PC-3 (cell line): ENCODE data around the gene PTPRH. TPM values are rescaled to one million over a fixed set of nuclear protein-coding genes. Genes with fewer than 3 reads are reported as not detected.

ENCODE experiments used
- ATAC-seq: fragments of 200-7000 bp; cut with Tn5 transposase; 2 replicates; pipeline ENCODE4 v1.9.1; 2020; ENCODE audit warnings: mild to moderate bottlenecking, moderate library complexity
- BruUV-seq: library from RNA; stranded (reverse); fragments of 400-500 nt; replicated peaks from 2 replicates; lab custom pipeline; 2021; lab: Mats Ljungman, UMichigan
- CTCF ChIA-PET: fragments of 300-600 bp; sonication (Branson Sonifier 250); formaldehyde crosslinking; loops from one replicate; lab custom pipeline; 2022; ENCODE audit warnings: antibody characterized with exemption; lab: Charles Lee
- POLR2A ChIA-PET: fragments of 300-600 bp; sonication (Branson Sonifier 250); formaldehyde crosslinking; loops from one replicate; lab custom pipeline; 2022; ENCODE audit warnings: antibody characterized with exemption; ENCODE audit not compliant: unreplicated experiment; lab: Charles Lee
- DNase-seq: peaks from one replicate; pipeline ENCODE4 v3.0.0-alpha.2; 2015
- H2AFZ ChIP-seq: fragments of 300-600 bp; sonication (generic); 2 replicates; pipeline ENCODE4 v1.6.0; 2016; ENCODE audit warnings: antibody characterized with exemption, low read length
- H3F3A ChIP-seq: fragments of 300-600 bp; sonication (generic); one replicate; pipeline ENCODE4 v1.6.0; 2017; ENCODE audit warnings: antibody characterized with exemption, low read length, control low read depth, mild to moderate bottlenecking; ENCODE audit not compliant: unreplicated experiment
- H3K27ac ChIP-seq: fragments of 300-600 bp; sonication (generic); 2 replicates; pipeline ENCODE4 v1.5.1; 2016; ENCODE audit warnings: mild to moderate bottlenecking, low read length
- H3K27me3 ChIP-seq: fragments of 300-600 bp; sonication (generic); 2 replicates; pipeline ENCODE4 v1.6.1; 2016; ENCODE audit warnings: low read length, mixed read lengths
- H3K36me3 ChIP-seq: fragments of 300-600 bp; sonication (generic); 2 replicates; pipeline ENCODE4 v1.6.1; 2016; ENCODE audit warnings: low read depth, mixed run types, low read length, mixed read lengths
- H3K4me1 ChIP-seq: fragments of 300-600 bp; sonication (generic); 2 replicates; pipeline ENCODE4 v1.5.1; 2016; ENCODE audit warnings: low read length; ENCODE audit not compliant: insufficient read depth
- H3K4me2 ChIP-seq: fragments of 300-600 bp; sonication (generic); 2 replicates; pipeline ENCODE4 v1.6.0; 2016; ENCODE audit warnings: low read length
- H3K4me3 ChIP-seq: fragments of 300-600 bp; sonication (generic); 2 replicates; pipeline ENCODE4 v1.5.1; 2016; ENCODE audit warnings: mild to moderate bottlenecking, low read length, mixed read lengths
- H3K79me2 ChIP-seq: fragments of 300-600 bp; sonication (generic); 2 replicates; pipeline ENCODE4 v1.6.1; 2017; ENCODE audit warnings: low read length, mixed read lengths
- H3K9ac ChIP-seq: fragments of 300-600 bp; sonication (generic); 2 replicates; pipeline ENCODE4 v1.6.0; 2016; ENCODE audit warnings: mild to moderate bottlenecking, low read length
- H3K9me2 ChIP-seq: fragments of 300-600 bp; sonication (generic); replicated peaks from 2 replicates; pipeline ENCODE4 v1.6.1; 2016; ENCODE audit warnings: mixed run types, low read length, mixed read lengths
- H3K9me3 ChIP-seq: fragments of 300-600 bp; sonication (generic); 2 replicates; pipeline ENCODE4 v1.6.1; 2016; ENCODE audit warnings: low read length, mixed read lengths
- H4K20me1 ChIP-seq: fragments of 300-600 bp; sonication (generic); 2 replicates; pipeline ENCODE4 v1.6.1; 2016; ENCODE audit warnings: low read length, mixed read lengths
- CTCF ChIP-seq: fragments of 300-600 bp; sonication (generic); conservative IDR thresholded peaks from 2 replicates; pipeline ENCODE4 v1.5.1; 2017; ENCODE audit warnings: antibody characterized with exemption, low read depth, mild to moderate bottlenecking, low read length
- EZH2 ChIP-seq: fragments of 300-600 bp; sonication (generic); IDR thresholded peaks from one replicate; pipeline ENCODE4 v1.6.1; 2017; ENCODE audit warnings: antibody characterized with exemption, mild to moderate bottlenecking, low read length; ENCODE audit not compliant: unreplicated experiment
- EZH2phosphoT487 ChIP-seq: fragments of 300-600 bp; sonication (generic); IDR thresholded peaks from 2 replicates; pipeline ENCODE4 v1.6.1; 2018; ENCODE audit warnings: mild to moderate bottlenecking, antibody characterized with exemption, low read length, borderline replicate concordance
- intact Hi-C: fragments of 100-400 bp; cut with micrococcal nuclease; formaldehyde crosslinking; loops from 2 replicates; pipeline ENCODE4 v1.9.0; 2023
- total RNA-seq: library from RNA; depleted of rRNA; stranded (reverse); fragments of >200 nt; gene quantifications from 2 replicates; pipeline ENCODE4 v1.2.3, GENCODE V29; 2014

Gene PTPRH
- total RNA-seq, 1 experiment from 2014 or later = 10.9 TPM

DNA sequence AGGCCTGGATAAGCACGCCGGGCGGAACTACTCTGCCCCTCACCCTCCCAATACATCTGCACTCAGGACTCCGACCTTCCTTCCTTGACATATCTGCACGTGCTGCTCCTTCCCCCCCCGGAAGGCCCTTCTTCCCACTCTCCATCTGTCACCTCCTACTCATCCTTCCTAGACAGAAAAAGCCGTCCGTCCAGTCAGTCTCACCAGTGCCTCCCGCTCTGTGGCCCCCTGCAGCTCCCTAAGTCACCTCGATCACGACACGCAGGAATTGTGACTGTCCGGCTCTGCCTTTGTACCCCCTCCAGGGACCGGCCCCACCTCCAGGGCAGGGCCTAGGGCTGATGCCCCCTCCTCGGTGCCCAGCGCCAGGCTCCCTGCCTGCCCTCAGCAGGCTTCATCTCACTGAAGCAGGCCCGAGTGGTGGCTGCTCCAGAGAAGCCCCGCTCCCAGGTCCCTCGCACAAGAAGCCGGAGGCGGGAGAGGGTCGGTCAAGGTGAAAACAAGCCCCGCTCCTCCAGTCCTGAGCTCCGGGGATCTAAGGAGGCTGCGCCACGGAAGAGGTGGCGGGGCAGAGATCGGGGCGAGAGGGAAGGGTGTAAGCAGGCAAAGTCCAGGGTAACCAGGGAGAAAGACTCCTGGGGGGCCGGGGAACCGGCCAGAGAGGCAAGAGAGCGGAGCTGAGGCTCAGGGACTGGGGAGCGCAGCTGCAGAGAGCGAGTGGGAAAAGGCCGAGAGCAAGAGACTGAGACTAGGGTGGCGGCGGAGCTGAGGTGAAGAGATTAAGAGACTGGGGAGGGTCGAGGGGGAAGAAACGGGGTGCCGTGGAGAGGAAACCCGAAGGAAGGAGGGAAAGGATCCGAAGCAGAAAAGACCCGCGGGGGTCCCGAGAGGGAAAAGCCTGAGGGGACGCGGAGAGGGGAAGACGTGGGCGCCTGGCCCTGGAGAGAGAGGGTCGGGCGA is 48.4 kb upstream of the PTPRH start:
- POLR2A ChIA-PET = no interaction called here
- no peak overlapping the region for H2AFZ ChIP-seq
- peak overlapping the region; percentile 95 for H3K27ac ChIP-seq
- TF ChIP-seq EZH2phosphoT487 (no peak), CTCF (no peak), EZH2 (no peak)
- BruUV-seq = no TSS peak
- no peaks in the 10 kb centered on the region for H3K9me3 ChIP-seq
- CTCF ChIA-PET = interaction anchor here (0.6 kb wide), 2 partner anchors 26 to 109 kb away, joined by 3 to 7 read pairs; partner anchors contain the start of gene TNNT1
- peaks cover 51% of the 10 kb centered on the region for H3K4me1 ChIP-seq
- peak overlapping the region; percentile 92 for H3K4me2 ChIP-seq
- H4K20me1 ChIP-seq = peaks cover 43% of the 10 kb centered on the region
- peak; percentile 71 for DNase-seq
- no peaks in the 10 kb centered on the region for H3K36me3 ChIP-seq
- intact Hi-C loops = loop anchor here (5.0 kb wide), 1 partner anchor 90 kb away; the partner anchor contains the start of gene DNAAF3
- no peaks in the 10 kb centered on the region for H3K9me2 ChIP-seq
- H3K79me2 ChIP-seq = peaks cover 63% of the 10 kb centered on the region
- peaks cover 8% of the 10 kb centered on the region for H3F3A ChIP-seq
- no peaks in the 10 kb centered on the region for H3K27me3 ChIP-seq
- peak overlapping the region; percentile 97 for H3K9ac ChIP-seq
- ATAC-seq = no peak
- peak overlapping the region; percentile 95 for H3K4me3 ChIP-seq

DNA sequence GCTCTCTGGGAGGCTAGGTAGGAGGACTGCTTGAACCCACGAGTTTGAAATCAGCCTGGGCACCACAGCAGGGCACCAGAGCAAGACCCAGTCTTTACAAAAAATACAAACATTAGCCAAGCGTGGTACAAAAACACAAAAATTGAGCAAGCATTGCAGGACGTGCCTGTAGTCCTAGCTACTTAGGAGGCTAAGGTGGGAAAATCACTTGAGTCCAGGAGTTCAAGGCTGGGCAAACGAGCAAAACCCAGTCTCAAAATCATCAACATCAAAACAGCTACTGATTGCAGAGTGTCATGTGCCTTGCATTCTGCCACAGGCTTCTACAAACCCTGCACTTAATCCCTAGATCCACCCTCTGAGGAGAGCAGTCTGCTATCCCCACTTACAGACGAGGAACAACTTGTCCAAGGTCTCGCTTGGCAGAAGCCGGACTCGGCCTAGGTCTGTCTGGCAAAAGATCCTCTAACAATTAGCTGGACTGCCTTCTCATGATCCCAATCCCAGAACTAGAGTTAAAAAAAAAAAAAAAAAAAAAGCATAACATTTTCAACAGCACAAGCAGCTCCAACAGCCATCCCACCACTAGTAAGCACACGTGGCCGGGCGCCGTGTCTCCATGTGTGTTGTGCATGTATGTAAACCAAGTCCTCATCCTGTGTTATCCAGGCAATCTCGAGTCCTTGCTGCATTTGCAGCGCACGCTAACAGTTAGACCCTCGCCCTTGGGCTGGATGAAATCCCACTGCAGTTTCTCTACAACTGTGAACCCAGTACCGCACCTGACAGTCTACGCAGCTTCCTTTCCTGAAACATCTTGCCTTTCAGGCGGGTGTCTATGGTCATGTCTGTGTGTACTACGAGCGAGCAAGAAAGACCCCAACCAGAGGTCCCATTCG is 47.5 kb upstream of the PTPRH start:
- no peaks in the 10 kb centered on the region for H3K27me3 ChIP-seq
- ChIA-PET POLR2A (no interaction called here), CTCF (interaction anchor here (0.6 kb wide), 2 partner anchors 27 to 108 kb away, joined by 3 to 7 read pairs; partner anchors contain the start of gene TNNT1)
- no peak for ATAC-seq
- H4K20me1 ChIP-seq = peaks cover 43% of the 10 kb centered on the region
- peak overlapping the region; percentile 95 for H3K4me3 ChIP-seq
- peak; percentile 8 for DNase-seq
- H3K79me2 ChIP-seq = peaks cover 72% of the 10 kb centered on the region
- no peaks in the 10 kb centered on the region for H3K9me2 ChIP-seq
- H2AFZ ChIP-seq = no peak overlapping the region
- peak overlapping the region; percentile 95 for H3K27ac ChIP-seq
- intact Hi-C loops = loop anchor here (5.0 kb wide), 1 partner anchor 90 kb away; the partner anchor contains the start of gene DNAAF3
- H3K4me1 ChIP-seq = peaks cover 56% of the 10 kb centered on the region
- no peak for TF ChIP-seq CTCF
- no peak for TF ChIP-seq EZH2
- TF ChIP-seq EZH2phosphoT487 = no peak
- BruUV-seq = TSS peak; percentile 32
- peaks cover 8% of the 10 kb centered on the region for H3F3A ChIP-seq
- H3K36me3 ChIP-seq = no peaks in the 10 kb centered on the region
- H3K9me3 ChIP-seq = no peaks in the 10 kb centered on the region
- H3K4me2 ChIP-seq = peak overlapping the region; percentile 92
- H3K9ac ChIP-seq = peak overlapping the region; percentile 97
